H1 (cell line): Measurements from ENCODE around the gene GALNTL6. TPM values are rescaled to one million over a fixed set of nuclear protein-coding genes. Genes with fewer than 3 reads are reported as not detected.

Source experiments
- CTCF ChIA-PET: fragments of 300-600 bp; sonication (Branson Sonifier 250); formaldehyde crosslinking; loops from one replicate; lab custom pipeline; 2021; ENCODE audit not compliant: partially characterized antibody; lab: Charles Lee
- POLR2A ChIA-PET: fragments of 300-600 bp; sonication (Branson Sonifier 250); formaldehyde crosslinking; loops from one replicate; lab custom pipeline; 2021; ENCODE audit warnings: inconsistent platforms; ENCODE audit not compliant: partially characterized antibody; lab: Charles Lee
- DNase-seq, 2 experiments: peaks; one replicate each; pipeline versions ENCODE4 v3.0.0 to v3.0.0-alpha.2; 2010 to 2022; ENCODE audit warnings: low spot score in 2 of 2, low read depth in 1 of 2, mixed read lengths in 1 of 2
- FAIRE-seq: peaks from 2 replicates; lab custom pipeline; 2011; peaks lifted over from hg19 to GRCh38; lab: Jason Lieb, UNC
- H2AFZ ChIP-seq: 2 replicates; pipeline ENCODE4 v1.8.1; 2012; ENCODE audit warnings: low read length, inconsistent platforms
- H2AK5ac ChIP-seq: 2 replicates; pipeline ENCODE4 v1.6.1; 2013; ENCODE audit warnings: low read depth, low read length
- H2BK120ac ChIP-seq: replicated peaks from 2 replicates; pipeline ENCODE3; 2013; ENCODE audit warnings: low read depth, low read length, inconsistent platforms
- H2BK12ac ChIP-seq: 2 replicates; pipeline ENCODE4 v1.6.1; 2013; ENCODE audit warnings: low read depth, low read length
- H2BK15ac ChIP-seq: 2 replicates; pipeline ENCODE4 v1.6.1; 2013; ENCODE audit warnings: low read length
- H2BK20ac ChIP-seq: 2 replicates; pipeline ENCODE4 v1.6.1; 2013; ENCODE audit warnings: low read length
- H2BK5ac ChIP-seq: 2 replicates; pipeline ENCODE4 v1.6.1; 2013; ENCODE audit warnings: low read depth, low read length
- H3K14ac ChIP-seq: 2 replicates; pipeline ENCODE4 v1.6.1; 2013; ENCODE audit warnings: inconsistent platforms; ENCODE audit not compliant: insufficient read length
- H3K18ac ChIP-seq: 2 replicates; pipeline ENCODE4 v1.6.1; 2013; ENCODE audit warnings: low read length; ENCODE audit errors: extremely low read depth
- H3K23ac ChIP-seq: 2 replicates; pipeline ENCODE4 v1.6.1; 2013; ENCODE audit warnings: inconsistent platforms; ENCODE audit not compliant: insufficient read length
- H3K23me2 ChIP-seq: 2 replicates; pipeline ENCODE4 v1.6.1; 2013; ENCODE audit warnings: low read depth, low read length
- H3K27ac ChIP-seq: 2 replicates; pipeline ENCODE4 v1.6.1; 2011; ENCODE audit warnings: low read depth, low read length, inconsistent platforms
- H3K27me3 ChIP-seq, 4 experiments: replicated peaks in 1 of 4; 1 replicate in 1 of 4; 2 replicates in 3 of 4; pipeline versions ENCODE4 v1.6.1 to v1.8.1; 2011 to 2013; ENCODE audit warnings: low read length in 3 of 4, mild to moderate bottlenecking in 3 of 4, inconsistent platforms in 2 of 4, mixed read lengths in 2 of 4, moderate library complexity in 1 of 4; ENCODE audit not compliant: control insufficient read depth in 3 of 4, insufficient read depth in 3 of 4; ENCODE audit errors: extremely low read depth in 1 of 4
- H3K36me3 ChIP-seq, 4 experiments: 2 replicates each; pipeline versions ENCODE4 v1.6.1 to v1.8.1; 2011 to 2013; ENCODE audit warnings: mild to moderate bottlenecking in 4 of 4, low read length in 3 of 4, moderate library complexity in 2 of 4, control low read depth in 1 of 4, inconsistent platforms in 1 of 4; ENCODE audit not compliant: insufficient read depth in 4 of 4, control insufficient read depth in 2 of 4
- H3K4ac ChIP-seq: replicated peaks from 2 replicates; pipeline ENCODE3; 2013; ENCODE audit warnings: low read length, low read depth, mixed read lengths, inconsistent platforms; ENCODE audit not compliant: insufficient read length
- H3K4me1 ChIP-seq, 4 experiments: replicated peaks in 1 of 4; 1 replicate in 1 of 4; 2 replicates in 3 of 4; pipeline versions ENCODE4 v1.6.1 to v1.8.1; 2011 to 2013; ENCODE audit warnings: low read length in 3 of 4, inconsistent platforms in 2 of 4, mixed read lengths in 1 of 4; ENCODE audit not compliant: insufficient read depth in 4 of 4, control insufficient read depth in 3 of 4
- H3K4me2 ChIP-seq, 2 experiments: 2 replicates each; pipeline versions ENCODE4 v1.6.1 to v1.8.1; 2011 to 2013; ENCODE audit warnings: low read depth in 2 of 2, low read length in 2 of 2, control low read depth in 1 of 2, inconsistent platforms in 1 of 2, mild to moderate bottlenecking in 1 of 2; ENCODE audit not compliant: insufficient read depth in 1 of 2
- H3K4me3 ChIP-seq, 4 experiments: fragments of 200-600, 300-600 bp in 1 of 4; sonication (generic), shearing (Covaris generic), sonication (Bioruptor Twin) in 1 of 4; 2 replicates each; pipeline versions ENCODE4 v1.5.1 to v1.8.1; 2011 to 2016; ENCODE audit warnings: low read length in 4 of 4, low read depth in 3 of 4, control low read depth in 2 of 4, inconsistent platforms in 2 of 4, mild to moderate bottlenecking in 2 of 4, mixed read lengths in 1 of 4, moderate library complexity in 1 of 4; ENCODE audit not compliant: insufficient read depth in 2 of 4; ENCODE audit errors: extremely low read depth in 1 of 4
- H3K56ac ChIP-seq: replicated peaks from 2 replicates; pipeline ENCODE3; 2013; ENCODE audit warnings: low read depth, mild to moderate bottlenecking, mixed read lengths, low read length, inconsistent platforms; ENCODE audit not compliant: insufficient read length
- H3K79me1 ChIP-seq: 2 replicates; pipeline ENCODE4 v1.6.1; 2013; ENCODE audit warnings: low read depth, low read length, control low read depth
- H3K79me2 ChIP-seq, 2 experiments: 2 replicates each; pipeline versions ENCODE4 v1.6.1 to v1.8.1; 2012 to 2013; ENCODE audit warnings: low read length in 2 of 2, mild to moderate bottlenecking in 2 of 2, inconsistent platforms in 1 of 2; ENCODE audit not compliant: insufficient read depth in 2 of 2, control insufficient read depth in 1 of 2
- H3K9ac ChIP-seq, 4 experiments: replicated peaks in 1 of 4; 1 replicate in 1 of 4; 2 replicates in 3 of 4; pipeline versions ENCODE4 v1.6.1 to v1.8.1; 2011 to 2013; ENCODE audit warnings: low read depth in 3 of 4, low read length in 3 of 4, control low read depth in 2 of 4, mild to moderate bottlenecking in 2 of 4, moderate library complexity in 2 of 4, inconsistent platforms in 1 of 4; ENCODE audit errors: extremely low read depth in 1 of 4
- H3K9me3 ChIP-seq, 2 experiments: 2 replicates each; pipeline versions ENCODE4 v1.6.1 to v1.8.1; 2012 to 2013; ENCODE audit warnings: mild to moderate bottlenecking in 2 of 2, moderate library complexity in 2 of 2, control low read depth in 1 of 2, inconsistent platforms in 1 of 2, low read depth in 1 of 2, low read length in 1 of 2, mixed read lengths in 1 of 2; ENCODE audit not compliant: insufficient read depth in 2 of 2
- H4K20me1 ChIP-seq, 2 experiments: replicated peaks in 1 of 2; 2 replicates each; pipeline versions ENCODE3 to v1.8.1; 2011 to 2013; ENCODE audit warnings: inconsistent platforms in 2 of 2, low read length in 2 of 2, mild to moderate bottlenecking in 1 of 2; ENCODE audit not compliant: insufficient read depth in 2 of 2, control insufficient read depth in 1 of 2
- H4K5ac ChIP-seq: 2 replicates; pipeline ENCODE4 v1.6.1; 2013; ENCODE audit warnings: low read length, low read depth, mixed read lengths, inconsistent platforms; ENCODE audit not compliant: insufficient read length
- H4K8ac ChIP-seq: 2 replicates; pipeline ENCODE4 v1.8.0; 2013; ENCODE audit warnings: mild to moderate bottlenecking, moderate library complexity, low read length, inconsistent platforms; ENCODE audit not compliant: insufficient read depth; ENCODE audit errors: extremely low read depth
- H4K91ac ChIP-seq: replicated peaks from 2 replicates; pipeline ENCODE3; 2013; ENCODE audit warnings: low read length, mixed read lengths, inconsistent platforms; ENCODE audit not compliant: insufficient read length
- BRCA1 ChIP-seq: IDR thresholded peaks from 2 replicates; pipeline ENCODE4 v1.6.1; 2012; ENCODE audit warnings: low read depth, low read length, improper control_type of control experiment
- CHD2 ChIP-seq: IDR thresholded peaks from 2 replicates; pipeline ENCODE4 v1.6.1; 2012; ENCODE audit warnings: low read length, improper control_type of control experiment
- CREB1 ChIP-seq: IDR thresholded peaks from 2 replicates; pipeline ENCODE4 v1.6.1; 2012; ENCODE audit warnings: inconsistent platforms
- FOSL1 ChIP-seq: IDR thresholded peaks from 2 replicates; pipeline ENCODE4 v1.6.1; 2011; ENCODE audit warnings: mild to moderate bottlenecking, low read depth, low read length, moderate library complexity; ENCODE audit not compliant: insufficient read depth
- JUN ChIP-seq: IDR thresholded peaks from 2 replicates; pipeline ENCODE4 v1.6.1; 2011; ENCODE audit warnings: low read depth, mild to moderate bottlenecking, improper control_type of control experiment, low read length
- KDM1A ChIP-seq: fragments of 200-600, 300-600 bp; sonication (generic); IDR thresholded peaks from 2 replicates; pipeline ENCODE4 v1.7.1; 2016; ENCODE audit warnings: mild to moderate bottlenecking, low read length, borderline replicate concordance
- MAX ChIP-seq: IDR thresholded peaks from 2 replicates; pipeline ENCODE4 v1.6.1; 2012; ENCODE audit warnings: inconsistent platforms
- NRF1 ChIP-seq: IDR thresholded peaks from 2 replicates; pipeline ENCODE4 v1.6.1; 2011; ENCODE audit warnings: mild to moderate bottlenecking, low read depth, low read length, improper control_type of control experiment
- RAD21 ChIP-seq, 2 experiments: IDR thresholded peaks in 1 of 2; conservative IDR thresholded peaks in 1 of 2; 2 replicates each; pipeline ENCODE4 v1.6.1; 2011; ENCODE audit warnings: low read depth in 2 of 2, low read length in 2 of 2, improper control_type of control experiment in 1 of 2, inconsistent platforms in 1 of 2, mild to moderate bottlenecking in 1 of 2, moderate library complexity in 1 of 2
- RBBP5 ChIP-seq: IDR thresholded peaks from 2 replicates; pipeline ENCODE4 v1.7.1; 2012; ENCODE audit warnings: low read depth, mild to moderate bottlenecking, inconsistent platforms, low read length, moderate library complexity, borderline replicate concordance
- RXRA ChIP-seq: IDR thresholded peaks from 2 replicates; pipeline ENCODE4 v1.6.1; 2011; ENCODE audit warnings: low read depth, mild to moderate bottlenecking, low read length, moderate library complexity; ENCODE audit not compliant: insufficient read depth
- SIX5 ChIP-seq: IDR thresholded peaks from 2 replicates; pipeline ENCODE4 v1.6.1; 2011; ENCODE audit warnings: mild to moderate bottlenecking, low read depth, low read length
- SP1 ChIP-seq: IDR thresholded peaks from 2 replicates; pipeline ENCODE4 v1.6.1; 2011; ENCODE audit warnings: low read depth, low read length
- TAF1 ChIP-seq: IDR thresholded peaks from 2 replicates; pipeline ENCODE4 v1.6.1; 2011; ENCODE audit warnings: mild to moderate bottlenecking, low read depth, low read length
- TEAD4 ChIP-seq: IDR thresholded peaks from 2 replicates; pipeline ENCODE4 v1.6.1; 2012; ENCODE audit warnings: low read depth, low read length, inconsistent platforms, mixed read lengths
- YY1 ChIP-seq: IDR thresholded peaks from 2 replicates; pipeline ENCODE4 v1.6.1; 2011; ENCODE audit warnings: low read depth, mild to moderate bottlenecking, low read length
- WGBS, 2 experiments: shearing (Covaris generic) in 1 of 2; methylation state at CpG; one replicate each; pipeline versions ENCODE4 v1.1.6 to v1.1.7; 2013 to 2015; ENCODE audit warnings: low lambda C conversion rate in 2 of 2, mixed read lengths in 2 of 2, inconsistent platforms in 1 of 2, low coverage in 1 of 2, missing lambda C conversion rate in 1 of 2; ENCODE audit not compliant: insufficient replicate concordance in 2 of 2, insufficient coverage in 1 of 2, insufficient read length in 1 of 2; ENCODE audit errors: extremely low coverage in 1 of 2, missing lambda C conversion rate in 1 of 2; 5-methylcytosine and 5-hydroxymethylcytosine counted together
- polyA plus RNA-seq, 7 experiments: library from polyadenylated mRNA; depleted of rRNA in 3 of 7; stranded (reverse) in 5 of 7; unstranded in 2 of 7; fragments of >200 nt in 5 of 7; fragments of 200-250 nt in 2 of 7; gene quantifications; 1 replicate in 5 of 7; 2 replicates in 1 of 7; 4 replicates in 1 of 7; pipeline versions ENCODE4 v1.2.1 to v1.2.3, GENCODE V29; 2011 to 2013; ENCODE audit warnings: missing spikeins in 2 of 7, mixed read lengths in 2 of 7
- total RNA-seq: library from RNA; stranded (reverse); fragmentation: NEBNext Ultra II Directional; extraction: Animal tissue kit (Norgen Biotek cat#: 25700); gene quantifications from 2 replicates; pipeline ENCODE4 v1.2.1, GENCODE V29; 2021

The GALNTL6 gene
- total and polyA plus RNA-seq, 2 of the 8 experiments (the other 6 are each of a cell fraction or from before 2014, with no cell fraction given): 0.03 to 0.32 TPM

DNA sequence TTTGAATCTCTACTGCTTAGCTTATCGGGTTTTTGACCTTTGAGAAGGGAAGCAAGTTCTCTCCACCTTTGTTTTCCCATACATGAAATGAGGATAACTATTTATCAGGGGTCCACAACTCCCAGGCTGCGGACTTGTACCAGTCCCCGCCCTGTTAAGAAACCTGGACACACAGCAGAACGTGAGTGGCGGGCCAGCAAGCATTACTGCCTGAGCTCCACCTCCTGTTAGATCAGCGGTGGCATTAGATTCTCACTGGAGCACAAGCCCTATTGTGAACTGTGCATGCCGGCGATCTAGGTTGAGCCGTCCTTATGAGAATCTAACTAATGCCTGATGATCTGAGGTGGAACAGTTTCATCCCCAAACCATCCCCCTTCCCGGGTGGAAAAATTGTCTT lies 579.5 kb downstream of the GALNTL6 start:
- CTCF ChIA-PET: no interaction called here
- Histone ChIP-seq H2BK5ac (no peak overlapping the region), H3K79me2 (no peaks in the 10 kb centered on the region), H4K8ac (no peak overlapping the region), H2AK5ac (no peak overlapping the region), H3K14ac (no peak overlapping the region), H2BK120ac (no peak overlapping the region), H3K4me2 (no peak overlapping the region), H3K4me3 (no peak overlapping the region), H3K23me2 (no peaks in the 10 kb centered on the region), H3K4me1 (no peaks in the 10 kb centered on the region), H3K79me1 (no peaks in the 10 kb centered on the region), H2AFZ (no peak overlapping the region), H3K27ac (no peak overlapping the region), H4K91ac (no peak overlapping the region), H3K9ac (no peak overlapping the region), H3K36me3 (no peaks in the 10 kb centered on the region), H3K9me3 (no peaks in the 10 kb centered on the region), H2BK12ac (no peak overlapping the region), H3K27me3 (no peaks in the 10 kb centered on the region), H3K23ac (no peak overlapping the region), H3K18ac (no peak overlapping the region), H3K4ac (no peak overlapping the region), H3K56ac (no peak overlapping the region), H4K5ac (no peak overlapping the region), H4K20me1 (no peaks in the 10 kb centered on the region), H2BK15ac (no peak overlapping the region), H2BK20ac (no peak overlapping the region)
- POLR2A ChIA-PET: no interaction called here
- WGBS, 2 experiments: 88% methylated on average over 10 of the region's 10 CpGs; no CpG with 5 or more reads in 1 of the 2 experiments
- DNase-seq: no peak
- no peak for FAIRE-seq
- no peak for TF ChIP-seq BRCA1
- no peak for TF ChIP-seq KDM1A
- TF ChIP-seq CREB1: no peak
- TF ChIP-seq RXRA: no peak
- no peak for TF ChIP-seq SP1
- TF ChIP-seq NRF1: no peak
- TF ChIP-seq FOSL1: no peak
- TF ChIP-seq MAX: no peak
- TF ChIP-seq RBBP5: no peak
- no peak for TF ChIP-seq RAD21 (IDR thresholded peaks at IDR 0.05 in 1 of 2, conservative IDR thresholded peaks at IDR 0.05 in 1 of 2; ENCODE audit: low read depth in 2 of 2, low read length in 2 of 2)
- no peak for TF ChIP-seq TAF1
- TF ChIP-seq YY1: no peak
- no peak for TF ChIP-seq SIX5
- TF ChIP-seq JUN: no peak
- no peak for TF ChIP-seq CHD2
- TF ChIP-seq TEAD4: no peak
